Stimulated activated CD8-positive, alpha-beta memory T cell treated with anti-CD3 and anti-CD28 coated beads, Interleukin-7, amount 100 ng/mL, for 1 hour (primary cell): ENCODE measurements around the gene LARP6.
"Not testable (repeated sequence)": the region's sequence is repeated elsewhere in the genome, so short reads cannot be mapped to it uniquely, and the experiment has no call there.

ENCODE experiments used
- DNase-seq, 2 donors: peaks; one replicate each; pipeline ENCODE4 v3.0.0-alpha.2; 2020; ENCODE audit warnings: low read depth in 2 of 2

LARP6 gene

DNA sequence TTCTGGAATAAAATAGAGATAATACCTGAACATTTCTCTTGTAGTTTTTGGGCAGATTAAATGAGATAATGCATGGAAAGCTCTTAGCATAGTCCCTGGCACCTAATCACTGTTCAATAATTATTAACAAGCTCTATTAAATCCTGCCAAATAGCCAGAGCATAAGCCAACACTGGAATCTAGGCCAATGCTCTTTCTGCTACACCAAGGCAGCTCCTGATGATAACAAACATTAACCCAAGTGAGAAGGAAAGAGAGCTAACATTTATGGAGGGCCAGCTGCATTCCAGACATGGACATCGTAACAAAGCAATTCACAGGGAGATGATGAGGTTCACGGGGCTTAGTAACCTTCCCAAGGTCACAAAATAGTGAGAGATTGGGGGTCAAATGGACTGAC, 23.3 kb downstream of the LARP6 start:
- DNase-seq, result no peak

DNA sequence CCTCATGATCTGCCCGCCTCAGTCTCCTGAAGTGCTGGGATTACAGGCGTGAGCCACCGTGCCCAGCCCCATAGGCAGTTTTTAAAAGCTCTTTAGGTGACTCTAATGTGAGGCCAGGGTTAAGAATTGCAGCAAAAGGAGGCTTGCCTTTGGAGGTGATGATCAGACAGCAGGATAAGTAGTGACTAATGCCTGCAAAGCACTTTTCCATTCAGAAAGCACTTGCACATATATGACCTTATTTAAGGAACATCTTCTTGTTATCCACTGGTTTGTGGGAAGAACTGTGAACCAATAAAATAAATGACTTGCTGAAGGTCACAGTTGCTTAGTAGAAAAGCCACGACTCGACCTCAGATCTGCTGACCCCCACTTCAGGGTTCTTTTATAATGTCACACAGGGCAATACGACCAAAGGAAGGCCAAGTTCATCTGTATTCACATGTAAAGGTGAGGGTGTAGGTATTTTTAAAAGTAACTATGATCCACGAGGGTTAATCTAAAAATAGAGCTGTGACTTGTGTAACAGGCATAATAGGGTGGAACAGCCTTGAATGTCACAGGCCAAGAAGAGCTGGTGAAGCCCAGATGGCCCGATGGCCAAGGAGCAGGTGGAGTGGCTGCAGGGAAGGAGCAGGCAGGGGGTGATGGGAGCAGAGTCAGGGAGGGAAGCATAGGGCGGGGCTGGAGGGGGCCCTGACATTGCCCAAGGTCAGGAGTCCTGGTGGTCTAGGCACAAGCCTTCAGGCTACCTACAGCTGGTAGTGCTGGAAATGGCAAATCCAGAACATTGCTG, 24.4 kb downstream of the LARP6 start:
- no peak for DNase-seq

DNA sequence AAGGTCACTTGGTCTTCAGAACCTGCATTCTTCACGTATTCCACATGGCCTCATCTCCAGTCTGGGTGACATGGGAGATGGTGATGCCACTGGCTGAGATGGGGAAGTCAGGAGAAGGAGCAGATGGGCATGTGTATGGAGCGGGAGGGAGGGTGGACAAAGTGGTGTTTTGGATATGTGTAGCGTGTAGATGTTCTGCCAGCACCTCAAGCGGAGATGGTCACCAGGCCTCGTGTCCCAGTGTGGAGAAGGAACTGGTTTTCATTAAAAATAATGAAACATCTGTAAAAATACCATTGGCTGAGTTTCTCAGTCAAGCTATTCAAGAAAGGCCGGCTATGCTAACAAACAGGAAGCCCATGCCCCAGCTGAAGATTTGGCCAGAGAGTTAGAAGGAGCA, 26.2 kb downstream of the LARP6 start:
- no peak for DNase-seq

DNA sequence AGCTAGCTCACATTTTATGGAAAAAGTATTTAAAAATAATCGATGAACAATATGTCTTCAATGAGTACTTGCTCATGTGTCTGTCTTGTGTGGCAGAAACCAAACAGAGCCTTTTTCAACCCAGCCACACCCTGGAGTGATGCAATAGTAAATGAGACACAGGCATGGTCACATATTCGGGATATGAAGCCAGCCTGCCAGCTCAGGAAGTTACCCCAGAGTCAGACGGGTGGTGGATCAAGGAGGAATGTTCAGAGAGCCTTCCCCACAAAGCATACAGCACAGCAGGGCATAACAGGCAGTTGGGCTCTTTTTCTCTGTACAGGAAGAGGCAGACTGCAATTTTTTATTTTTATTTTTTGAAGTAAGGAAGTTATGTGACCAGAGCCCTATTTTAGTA, 27.3 kb downstream of the LARP6 start:
- no peak for DNase-seq

DNA sequence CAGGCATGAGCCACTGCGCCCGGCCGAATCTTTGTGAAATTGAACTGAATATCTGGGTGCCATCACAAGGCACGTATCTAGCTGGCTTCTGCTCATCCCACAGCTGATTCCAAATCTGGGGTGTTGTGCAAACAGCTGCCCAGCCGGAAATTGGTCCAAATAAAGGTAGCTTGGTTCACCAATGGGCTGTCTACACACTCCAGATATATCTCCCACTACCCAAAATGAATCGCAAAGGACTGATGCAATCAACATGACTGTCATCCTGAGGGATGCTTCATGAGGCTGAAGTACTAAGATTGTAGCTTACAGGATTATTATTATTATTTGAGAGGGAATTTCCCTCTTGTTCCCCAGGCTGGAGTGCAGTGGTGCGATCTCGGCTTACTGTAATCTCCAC, 28.1 kb downstream of the LARP6 start:
- no peak for DNase-seq

DNA sequence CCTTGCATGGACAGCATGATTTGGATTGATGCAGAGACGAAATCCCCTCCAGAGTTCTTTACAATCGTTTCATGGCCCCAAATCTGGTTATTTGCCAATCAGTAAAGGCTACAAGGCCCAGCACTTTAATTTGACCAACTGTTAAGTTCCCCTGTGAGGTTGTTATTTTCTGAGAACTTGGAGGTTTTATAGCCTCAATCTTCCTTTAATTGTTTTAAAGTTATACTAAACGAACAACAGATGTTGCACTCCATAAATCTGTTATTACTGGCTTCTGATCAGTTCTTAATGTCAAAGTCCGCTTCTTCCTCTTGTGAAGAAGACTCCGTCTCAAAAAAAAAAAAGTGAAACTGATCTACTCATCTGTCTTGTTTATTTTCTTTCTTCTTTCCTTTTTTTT, 30.8 kb downstream of the LARP6 start:
- DNase-seq, result no peak

DNA sequence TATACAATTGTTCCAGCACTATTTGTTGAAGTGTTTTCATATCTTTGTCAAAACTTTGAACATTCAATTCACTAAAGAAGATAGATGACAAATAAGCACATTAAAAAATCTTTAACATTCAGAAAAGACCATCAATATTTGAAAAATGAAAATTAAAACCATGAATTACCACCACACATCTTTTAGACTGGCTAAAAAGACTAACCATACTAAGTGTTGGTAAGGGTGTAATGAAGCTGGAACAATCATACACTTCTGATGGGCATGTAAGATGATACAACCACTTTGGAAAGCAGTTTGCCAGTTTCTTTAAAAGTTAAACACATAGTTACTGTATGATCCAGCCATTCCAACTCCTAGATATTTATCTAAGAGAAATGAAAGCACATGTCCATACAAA, 33.7 kb downstream of the LARP6 start:
- DNase-seq, result no peak

DNA sequence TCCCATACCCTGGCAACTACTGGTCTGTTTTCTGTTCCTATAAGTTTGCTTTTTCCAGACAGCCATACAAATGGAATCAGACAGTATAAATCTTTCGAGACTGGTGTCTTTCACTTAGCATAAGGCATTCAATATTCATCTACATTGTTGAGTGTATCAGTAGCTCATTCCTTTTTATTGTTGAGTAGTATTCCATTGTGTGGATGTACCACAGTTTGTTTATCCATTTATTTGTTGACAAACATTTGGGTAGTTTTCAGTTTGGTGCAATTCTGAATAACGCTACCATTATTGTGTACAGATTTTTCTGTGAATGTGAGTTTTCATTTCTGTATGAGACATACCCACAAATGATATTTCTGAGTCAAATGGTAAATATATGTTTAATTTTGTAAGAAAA, 35.4 kb downstream of the LARP6 start:
- no peak for DNase-seq

DNA sequence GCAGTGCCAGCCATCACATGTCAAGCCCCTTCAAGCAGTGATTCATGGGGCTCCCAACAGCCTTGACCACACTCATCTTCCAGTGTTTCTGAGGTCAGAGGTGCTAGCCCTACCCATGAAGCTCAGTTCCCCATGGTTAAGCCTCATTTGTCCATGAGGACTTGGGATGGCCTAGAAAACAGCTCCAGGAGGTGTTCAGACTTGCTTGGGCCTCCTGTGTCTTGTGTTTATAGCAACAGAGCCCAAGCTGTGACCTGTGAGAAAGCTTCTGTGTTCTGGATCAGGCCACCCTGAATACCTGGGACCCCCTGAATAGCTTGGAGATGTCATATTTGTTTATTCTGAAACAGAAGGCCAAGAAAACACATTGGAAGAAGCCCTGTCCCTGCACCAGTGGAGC, 36.7 kb downstream of the LARP6 start:
- no peak for DNase-seq

DNA sequence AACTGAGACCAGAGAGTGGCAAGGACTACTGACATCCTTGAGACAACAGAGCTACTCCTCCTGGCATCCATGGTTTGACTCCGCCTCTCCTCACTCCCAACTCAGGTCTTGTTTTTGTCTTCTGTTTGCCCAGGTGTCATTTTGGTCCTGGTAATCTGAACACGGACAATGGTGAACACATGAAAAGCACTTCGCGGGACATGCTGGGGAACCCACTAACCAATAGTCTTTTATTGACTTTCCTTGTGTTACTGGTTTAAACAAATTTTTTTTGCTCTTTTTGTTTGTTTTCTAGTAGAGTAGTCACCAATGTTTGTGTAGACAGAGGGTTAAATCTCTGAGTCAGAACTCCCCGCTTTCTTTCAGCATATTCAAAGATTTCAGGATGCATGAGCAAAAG, 38.4 kb downstream of the LARP6 start:
- no peak for DNase-seq

DNA sequence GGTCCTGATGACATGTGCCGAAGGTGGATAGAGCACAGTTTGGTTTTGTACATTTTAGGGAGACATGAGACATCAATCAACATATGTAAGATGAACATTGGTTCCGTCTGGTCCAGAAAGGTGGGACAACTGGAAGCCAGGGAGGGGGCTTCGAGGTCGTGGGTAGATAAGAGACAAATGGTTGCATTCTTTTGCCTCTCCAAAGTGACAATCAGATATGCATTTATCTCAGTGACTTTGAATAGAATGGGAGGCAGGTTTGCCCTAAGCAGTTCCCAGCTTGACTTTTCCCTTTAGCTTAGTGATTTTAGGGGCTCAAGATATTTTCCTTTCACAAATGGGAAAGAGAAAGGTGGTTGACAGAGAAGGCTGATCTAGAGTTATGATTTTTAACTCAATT, 38.9 kb downstream of the LARP6 start:
- DNase-seq, result not testable (repeated sequence)

DNA sequence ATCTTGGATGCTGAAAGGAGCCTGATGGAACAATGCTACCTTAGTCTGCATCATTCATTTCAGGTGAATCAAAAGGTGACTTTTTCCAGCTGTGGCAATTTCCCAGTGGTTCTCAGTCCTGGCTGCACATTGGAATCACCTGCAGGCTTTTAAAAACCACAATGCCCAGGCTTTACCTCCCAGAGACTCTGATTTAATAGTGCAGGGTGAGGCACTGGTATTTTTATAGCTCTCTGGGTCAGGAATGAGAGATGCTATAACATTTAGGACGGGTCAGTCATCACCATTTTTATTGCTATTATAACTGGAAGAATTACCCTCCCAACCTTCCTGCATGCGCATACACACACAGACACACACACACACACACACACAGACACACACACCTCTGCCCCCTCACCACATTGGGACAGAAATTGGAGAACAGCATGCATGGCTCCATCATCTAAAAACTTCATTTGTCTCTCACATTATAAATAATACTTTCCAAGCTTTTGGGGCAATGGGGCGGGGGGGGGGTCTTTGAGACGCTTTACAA, 41.1 kb downstream of the LARP6 start:
- no peak for DNase-seq

DNA sequence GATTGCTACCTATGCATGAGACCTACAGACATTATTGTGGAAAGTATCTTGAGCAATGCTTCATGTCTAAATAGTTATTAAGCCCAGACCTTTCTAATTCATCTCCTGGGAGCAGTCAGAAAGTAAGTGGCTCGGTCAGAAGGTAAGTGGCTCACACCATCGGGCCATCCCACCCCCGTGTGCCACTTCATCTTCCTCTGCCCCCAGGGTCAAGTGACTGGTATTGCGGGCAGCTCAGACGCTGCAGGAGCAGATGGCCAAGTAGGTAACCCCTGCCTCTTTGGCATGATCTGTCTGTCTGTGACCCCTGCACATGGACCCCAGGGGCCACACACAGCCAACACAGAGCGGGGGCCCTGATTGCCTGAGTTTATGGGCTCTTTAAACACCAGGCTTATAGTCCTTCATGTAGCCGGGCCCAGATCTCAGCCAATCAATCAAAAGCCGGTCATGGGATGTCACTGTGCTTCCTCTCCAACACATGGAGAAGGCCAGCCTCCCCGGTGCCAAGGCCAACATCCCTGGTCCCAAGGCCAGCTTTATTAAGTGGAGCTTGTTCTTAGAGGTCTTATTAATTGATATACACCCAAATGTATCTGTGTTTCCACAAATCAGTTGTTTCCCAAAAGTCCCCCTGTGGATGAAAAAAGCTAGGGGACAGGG, 42.9 kb downstream of the LARP6 start:
- no peak for DNase-seq

DNA sequence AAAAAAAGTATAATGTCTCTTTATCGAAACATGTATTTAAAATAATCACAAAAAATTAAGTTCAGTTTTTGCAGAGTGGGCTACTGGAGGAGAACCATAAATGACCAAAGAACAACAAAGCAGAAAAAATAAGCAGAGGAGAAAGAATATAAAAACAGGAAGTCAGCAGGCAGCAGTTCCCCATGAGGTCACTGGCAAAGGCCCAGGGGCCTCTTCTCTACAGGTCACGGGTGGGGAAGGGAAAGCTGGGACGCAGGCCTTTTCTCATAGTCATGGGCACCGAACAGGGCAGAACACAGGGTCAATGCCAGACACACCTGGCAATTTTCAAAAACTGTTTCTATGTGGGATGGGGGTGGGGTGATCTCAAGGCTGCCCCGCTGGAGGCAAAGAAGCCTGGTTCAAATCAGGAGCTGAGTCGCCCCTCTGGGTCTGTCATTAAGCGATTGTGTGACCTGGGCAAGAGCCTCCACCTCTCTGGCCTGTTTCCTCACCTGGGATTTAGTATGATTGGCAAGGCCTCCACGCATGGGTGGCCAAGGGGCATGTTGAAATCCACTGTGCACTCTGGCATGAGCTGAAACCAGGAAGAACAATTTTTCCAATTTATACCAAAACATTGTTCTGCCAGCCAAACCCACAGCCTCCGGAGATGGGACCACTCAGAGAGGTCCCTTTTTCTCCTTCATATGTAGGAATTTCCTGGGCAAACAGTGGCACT, 46.8 kb downstream of the LARP6 start:
- DNase-seq, result no peak

DNA sequence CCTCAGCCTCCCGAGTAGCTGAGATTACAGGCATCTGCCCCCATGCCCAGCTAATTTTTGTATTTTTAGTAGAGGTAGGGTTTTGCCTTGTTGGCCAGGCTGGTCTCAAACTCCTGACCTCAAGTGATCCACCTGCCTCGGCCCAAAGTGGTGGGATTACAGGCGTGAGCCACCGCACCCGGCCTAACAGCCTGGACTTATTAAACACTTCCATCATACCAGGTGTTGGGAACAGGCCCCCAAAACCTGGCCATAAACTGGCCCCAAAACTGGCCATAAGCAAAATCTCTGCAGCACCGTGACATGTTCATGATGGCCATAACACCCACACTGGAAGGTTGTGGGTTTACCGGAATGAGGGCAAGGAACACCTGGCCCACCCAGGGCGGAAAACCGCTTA, 49.6 kb downstream of the LARP6 start:
- DNase-seq, result not testable (repeated sequence)

DNA sequence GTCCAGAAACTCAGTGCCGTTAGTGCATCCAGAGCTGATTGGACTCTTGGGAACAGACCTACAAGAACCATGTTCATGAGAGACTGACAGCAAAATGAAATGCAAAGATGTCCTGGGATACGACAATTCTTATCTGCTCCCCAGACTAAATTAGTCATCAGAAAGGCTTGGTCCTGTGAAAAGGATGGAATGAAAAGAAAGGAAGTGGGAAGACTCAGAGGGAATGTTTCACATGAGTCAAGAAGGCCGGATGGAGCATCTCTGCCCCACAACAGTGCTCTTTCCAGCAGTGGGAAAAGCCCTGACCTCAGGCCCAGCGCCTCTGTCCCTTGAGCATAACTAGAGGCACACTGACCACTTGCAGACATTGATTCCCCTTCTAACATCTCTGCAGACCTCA, 51.3 kb downstream of the LARP6 start:
- no peak for DNase-seq

DNA sequence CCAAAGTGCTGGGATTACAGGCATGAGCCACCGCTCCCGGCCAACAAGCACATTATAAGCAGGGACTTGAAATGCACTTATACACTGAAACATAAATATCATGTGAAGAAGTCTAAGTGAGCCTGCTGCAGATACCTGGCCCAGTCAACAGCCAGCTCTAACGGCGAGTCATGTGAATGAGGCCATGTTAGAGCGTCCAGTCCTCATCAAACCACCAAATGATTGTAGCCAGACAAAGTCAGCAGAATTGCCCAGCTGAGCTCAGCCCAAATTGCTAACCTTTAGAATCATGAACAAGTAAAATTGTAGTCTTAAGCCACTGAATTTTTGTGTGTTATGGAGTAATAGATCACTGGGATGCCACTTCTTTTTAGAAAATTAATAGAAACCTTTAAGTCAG, 52.8 kb downstream of the LARP6 start:
- no peak for DNase-seq

DNA sequence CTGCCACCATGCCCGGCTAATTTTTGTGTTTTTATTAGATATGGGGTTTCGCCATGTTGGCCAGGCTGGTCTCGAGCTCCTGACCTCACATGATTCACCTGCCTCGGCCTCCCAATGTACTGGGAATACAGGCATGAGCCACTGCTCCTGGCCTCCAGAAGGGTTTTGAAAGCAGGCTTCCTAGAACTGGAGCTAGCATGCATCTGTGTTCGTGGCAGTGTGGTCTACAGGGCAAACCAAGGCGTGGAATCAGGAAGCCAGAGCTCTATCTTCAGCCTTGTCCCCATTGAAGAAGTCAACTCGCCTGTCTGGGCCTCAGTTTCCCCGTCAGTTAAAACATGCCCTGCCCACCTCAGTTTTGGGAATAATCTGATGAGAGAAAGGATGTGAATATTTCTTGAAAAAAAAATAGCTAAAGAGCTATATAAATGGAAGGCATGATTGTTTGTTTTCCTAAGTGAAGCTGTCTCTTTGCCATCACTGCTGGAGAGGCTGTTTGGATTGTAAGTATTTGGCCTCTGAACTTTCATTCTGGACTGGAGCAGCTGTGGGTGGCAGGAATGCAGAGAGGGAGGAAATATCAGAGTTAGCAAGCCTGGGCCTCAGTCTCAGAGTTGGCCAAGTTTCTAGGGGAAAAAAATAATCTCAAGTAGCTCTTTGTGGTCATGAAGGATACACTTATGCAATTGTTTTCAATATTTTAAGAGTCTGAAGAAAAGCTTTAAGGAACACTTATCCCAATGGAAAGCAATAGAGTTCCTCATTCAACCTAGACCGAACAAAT, 54.1 kb downstream of the LARP6 start:
- DNase-seq, result no peak

DNA sequence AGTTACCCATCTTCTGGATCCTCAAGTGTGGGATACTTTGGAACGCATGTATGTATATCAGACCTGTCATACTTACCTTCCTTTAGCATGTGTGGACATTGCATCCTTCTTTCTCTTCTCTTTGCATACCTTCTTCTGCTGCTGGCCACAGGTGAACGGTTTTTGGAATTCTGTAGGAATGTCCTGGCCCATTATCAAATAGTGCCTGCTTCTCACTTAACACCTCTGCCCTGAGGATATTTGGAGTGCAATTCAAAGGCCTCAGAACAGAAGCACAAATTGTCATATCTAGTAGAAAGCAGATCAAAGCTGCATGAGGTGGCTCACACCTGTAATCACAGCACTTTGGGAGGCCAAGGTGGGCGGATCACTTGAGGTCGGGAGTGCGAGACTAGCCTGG, 56.5 kb downstream of the LARP6 start:
- DNase-seq, result no peak

DNA sequence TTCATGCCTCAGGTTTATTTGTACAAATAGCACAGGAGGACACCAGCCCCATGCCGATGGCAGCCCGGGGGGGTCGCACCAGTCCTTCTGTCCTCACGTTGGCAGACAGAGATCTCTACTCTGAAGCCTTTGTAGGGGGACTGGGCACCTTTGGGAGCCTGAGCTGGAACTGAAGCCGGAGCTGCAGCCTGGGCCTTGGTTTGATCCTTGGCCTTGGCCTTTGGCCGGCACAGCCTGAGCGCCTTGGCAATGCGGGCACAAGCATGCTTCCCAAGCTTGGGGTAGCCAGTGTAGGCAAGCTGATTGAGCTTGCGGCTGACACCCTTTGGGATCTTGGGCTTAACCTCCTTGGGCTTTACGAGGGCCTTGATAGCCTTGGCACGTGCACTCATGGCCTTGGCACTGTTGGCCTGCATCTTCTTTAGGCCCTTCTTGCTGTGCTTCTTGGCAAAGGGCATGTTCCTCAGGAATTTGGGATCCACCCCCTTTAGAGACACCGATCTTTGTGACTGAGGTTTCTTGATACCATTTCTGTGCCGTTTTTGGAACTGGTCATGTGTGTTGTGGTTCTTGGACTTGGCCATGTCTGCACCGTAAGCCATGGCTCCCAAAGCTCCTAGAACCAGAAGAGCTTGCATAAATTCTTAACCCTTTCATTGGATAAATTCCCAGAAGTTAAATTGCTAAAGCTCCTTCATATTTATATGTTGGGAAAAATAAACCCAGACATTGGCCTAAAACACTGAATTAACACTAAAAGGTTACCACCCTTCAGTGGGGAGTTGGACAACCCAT, 57.2 kb downstream of the LARP6 start:
- no peak for DNase-seq

DNA sequence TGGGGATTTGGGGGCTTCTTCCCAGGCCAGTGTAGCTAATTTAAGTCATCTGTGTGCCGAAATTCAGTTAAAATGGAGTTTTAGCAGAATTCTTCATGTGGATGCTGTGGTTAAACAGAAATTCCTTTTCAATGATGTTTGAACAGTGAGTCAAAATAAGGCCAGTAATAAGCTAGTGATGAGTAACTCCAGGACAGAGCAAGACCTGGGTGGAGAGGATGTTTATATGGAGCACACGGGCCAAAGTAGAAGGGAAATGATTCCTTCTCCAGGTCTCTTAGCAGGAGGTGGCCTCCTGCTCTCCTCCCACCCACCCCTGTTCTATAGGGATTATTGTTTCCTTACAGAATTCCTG, 58.7 kb downstream of the LARP6 start:
- no peak for DNase-seq
